Chondrocyte (in vitro differentiated cells): ENCODE results near the gene GPR158. TPM values are rescaled to one million over a fixed set of nuclear protein-coding genes. Genes with fewer than 3 reads are reported as not detected.

Experiments used
- DNase-seq: peaks from one replicate; pipeline ENCODE4 v3.0.0; 2021; ENCODE audit warnings: mixed read lengths, low spot score
- H3K27ac Mint-ChIP-seq: one replicate; pipeline ENCODE4 v1.8.0; 2021; ENCODE audit warnings: mild to moderate bottlenecking, moderate library complexity, mixed read lengths; ENCODE audit not compliant: unreplicated experiment
- H3K27me3 Mint-ChIP-seq: 2 replicates; pipeline ENCODE4 v1.8.0; 2021; ENCODE audit warnings: low read depth, mixed read lengths
- H3K36me3 Mint-ChIP-seq: 2 replicates; pipeline ENCODE4 v1.8.0; 2021; ENCODE audit warnings: low read depth, mixed read lengths
- H3K4me1 Mint-ChIP-seq: 2 replicates; pipeline ENCODE4 v1.8.0; 2021; ENCODE audit warnings: low read depth, mild to moderate bottlenecking, mixed read lengths
- H3K4me3 Mint-ChIP-seq: one replicate; pipeline ENCODE4 v1.8.0; 2021; ENCODE audit warnings: mild to moderate bottlenecking, moderate library complexity, mixed read lengths; ENCODE audit not compliant: unreplicated experiment
- H3K9me3 Mint-ChIP-seq: 2 replicates; pipeline ENCODE4 v1.8.0; 2021; ENCODE audit warnings: low read depth, mixed read lengths
- total RNA-seq: library from RNA; stranded (reverse); gene quantifications from 3 replicates; pipeline ENCODE4 v1.2.1, GENCODE V29; 2021
- TF ChIP-seq, protein P1 (sequence below): fragments of 200-600 bp; sonication (generic); IDR thresholded peaks from 2 replicates; pipeline ENCODE4 v1.5.0; 2021; ENCODE audit warnings: antibody characterized with exemption, mild to moderate bottlenecking, moderate library complexity

Gene GPR158
- total RNA-seq, 1 donor from 2014 or later: 0.10 TPM

- Mint-ChIP-seq H3K4me3 (no peak overlapping the region), H3K36me3 (no peaks in the 10 kb centered on the region), H3K27me3 (no peaks in the 10 kb centered on the region), H3K27ac (no peak overlapping the region), H3K4me1 (no peaks in the 10 kb centered on the region), H3K9me3 (no peaks in the 10 kb centered on the region)
- TF ChIP-seq, protein P1, sequence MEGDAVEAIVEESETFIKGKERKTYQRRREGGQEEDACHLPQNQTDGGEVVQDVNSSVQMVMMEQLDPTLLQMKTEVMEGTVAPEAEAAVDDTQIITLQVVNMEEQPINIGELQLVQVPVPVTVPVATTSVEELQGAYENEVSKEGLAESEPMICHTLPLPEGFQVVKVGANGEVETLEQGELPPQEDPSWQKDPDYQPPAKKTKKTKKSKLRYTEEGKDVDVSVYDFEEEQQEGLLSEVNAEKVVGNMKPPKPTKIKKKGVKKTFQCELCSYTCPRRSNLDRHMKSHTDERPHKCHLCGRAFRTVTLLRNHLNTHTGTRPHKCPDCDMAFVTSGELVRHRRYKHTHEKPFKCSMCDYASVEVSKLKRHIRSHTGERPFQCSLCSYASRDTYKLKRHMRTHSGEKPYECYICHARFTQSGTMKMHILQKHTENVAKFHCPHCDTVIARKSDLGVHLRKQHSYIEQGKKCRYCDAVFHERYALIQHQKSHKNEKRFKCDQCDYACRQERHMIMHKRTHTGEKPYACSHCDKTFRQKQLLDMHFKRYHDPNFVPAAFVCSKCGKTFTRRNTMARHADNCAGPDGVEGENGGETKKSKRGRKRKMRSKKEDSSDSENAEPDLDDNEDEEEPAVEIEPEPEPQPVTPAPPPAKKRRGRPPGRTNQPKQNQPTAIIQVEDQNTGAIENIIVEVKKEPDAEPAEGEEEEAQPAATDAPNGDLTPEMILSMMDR: no peak
- no peak for DNase-seq
Observed at GRCh38 chr10:25642721-25643120, 467.9 kb downstream of the GPR158 start.

DNA sequence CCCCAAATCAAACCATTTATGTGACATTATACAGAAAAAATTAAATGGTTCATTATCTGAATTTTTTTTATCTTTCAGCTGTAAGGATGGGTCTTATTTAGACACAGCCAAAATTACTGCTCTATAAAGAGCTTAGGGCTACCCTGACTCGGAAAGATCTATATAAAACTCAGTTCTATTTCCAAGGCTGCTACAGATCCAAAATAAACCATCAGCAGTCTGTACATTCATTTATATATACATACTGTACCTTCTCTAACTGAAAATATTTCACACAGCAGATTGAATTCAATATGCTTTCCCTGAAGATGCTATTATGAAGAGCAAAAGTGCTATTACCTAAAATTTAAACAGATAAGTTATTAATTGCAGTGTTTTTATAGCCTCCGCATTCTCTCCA, 471.6 kb downstream of the GPR158 start:
- TF ChIP-seq, protein P1: no peak
- Mint-ChIP-seq H3K36me3 (no peaks in the 10 kb centered on the region), H3K27ac (no peak overlapping the region), H3K9me3 (no peaks in the 10 kb centered on the region), H3K27me3 (no peaks in the 10 kb centered on the region), H3K4me1 (no peaks in the 10 kb centered on the region), H3K4me3 (no peak overlapping the region)
- no peak for DNase-seq

DNA sequence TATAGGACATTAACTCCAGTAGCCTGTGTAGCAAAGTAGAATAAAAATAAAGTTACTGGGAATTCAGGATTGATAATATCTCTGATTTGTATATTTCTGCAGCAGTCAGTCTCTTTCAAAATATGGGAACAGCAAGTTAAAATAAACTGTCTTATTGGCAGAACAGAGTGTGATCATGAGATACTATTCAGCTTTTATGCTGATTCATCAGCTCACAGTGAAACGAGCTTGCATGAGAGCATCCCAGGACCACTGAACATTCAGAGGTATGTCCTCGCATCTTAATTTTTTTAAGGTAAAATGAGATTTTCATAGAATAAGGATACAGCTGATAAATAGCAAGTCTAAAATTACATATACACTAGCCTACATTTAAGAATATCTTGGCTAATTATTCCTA, 476.7 kb downstream of the GPR158 start:
- peaks cover 6% of the 10 kb centered on the region for H3K9me3 Mint-ChIP-seq
- H3K27ac Mint-ChIP-seq: no peak overlapping the region
- no peaks in the 10 kb centered on the region for H3K36me3 Mint-ChIP-seq
- no peaks in the 10 kb centered on the region for H3K4me1 Mint-ChIP-seq
- TF ChIP-seq, protein P1: no peak
- DNase-seq: no peak
- H3K4me3 Mint-ChIP-seq: no peak overlapping the region
- H3K27me3 Mint-ChIP-seq: no peaks in the 10 kb centered on the region

Other genes starting within 250 kb of the GPR158 start
- 5.9 to 13.1 TPM (median 10.1 TPM) in 3 replicates for gene PRTFDC1, start 222.4 kb upstream of the GPR158 start, total RNA-seq
- gene ENKUR, start 158.8 kb upstream of the GPR158 start, total RNA-seq: 0.45 to 3.2 TPM (median 0.56 TPM) in 3 replicates
- 3.0 to 5.3 TPM (median 3.3 TPM) in 3 replicates for gene THNSL1, start 158.4 kb upstream of the GPR158 start, total RNA-seq